Non-pigmented ciliary epithelial cell (primary cell): ENCODE data around the gene CLEC18B.

Experiments used
- DNase-seq: peaks from one replicate; pipeline ENCODE4 v3.0.0-alpha.2; 2010; ENCODE audit warnings: low read depth

The CLEC18B gene

DNA sequence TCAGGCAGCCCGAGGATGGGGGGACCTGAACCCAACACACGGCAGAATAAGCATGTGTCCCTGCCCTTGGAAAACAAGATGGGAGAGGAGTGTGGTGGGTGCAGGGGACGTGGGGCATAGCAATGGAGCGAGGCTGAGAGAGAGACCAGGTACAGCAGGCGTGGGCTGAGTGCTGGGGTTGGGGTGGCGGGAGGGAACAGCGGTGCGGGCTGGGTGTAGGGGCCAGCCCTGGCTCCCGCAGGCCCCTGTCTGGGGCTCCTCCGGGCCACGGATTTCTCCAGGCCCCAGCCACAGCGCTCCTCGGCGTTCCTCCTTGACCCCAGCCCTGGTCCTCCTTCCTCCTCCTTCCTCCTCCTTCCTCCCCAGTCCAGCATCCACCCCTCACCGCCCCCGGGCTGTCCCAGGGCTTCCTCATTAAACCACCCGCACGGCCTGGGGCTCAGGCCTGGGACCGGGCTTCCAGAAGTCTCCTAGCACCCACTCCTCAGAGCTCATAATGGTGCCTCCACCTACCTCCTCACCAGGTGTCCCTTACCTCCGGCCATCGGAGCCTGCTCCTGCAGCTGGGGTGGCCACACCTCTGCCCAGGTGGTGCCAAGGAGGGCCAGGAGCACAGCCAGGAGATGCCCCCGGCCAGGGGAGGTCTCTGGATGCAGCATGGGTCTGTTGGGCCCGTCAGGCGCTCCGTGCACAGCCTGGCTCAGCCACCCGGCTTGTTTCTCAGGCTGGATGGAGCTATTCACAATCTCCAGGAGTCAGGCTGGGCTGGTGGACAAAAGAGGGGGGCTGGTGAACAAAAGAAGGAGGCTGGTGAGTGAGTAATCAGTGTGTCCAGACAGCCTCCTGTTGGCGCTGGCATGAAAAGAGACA is at the start of gene CLEC18B:
Gene CLEC18B, minus strand, starts transcription at position 867 of the 870 bp plus-strand sequence. Its CDS starts 208 bp downstream, at position 659.
- DNase-seq = peak; percentile 17

- no peak for DNase-seq
Measured at GRCh38 chr16:74469946-74470478, 48.7 kb upstream of the CLEC18B start.

DNA sequence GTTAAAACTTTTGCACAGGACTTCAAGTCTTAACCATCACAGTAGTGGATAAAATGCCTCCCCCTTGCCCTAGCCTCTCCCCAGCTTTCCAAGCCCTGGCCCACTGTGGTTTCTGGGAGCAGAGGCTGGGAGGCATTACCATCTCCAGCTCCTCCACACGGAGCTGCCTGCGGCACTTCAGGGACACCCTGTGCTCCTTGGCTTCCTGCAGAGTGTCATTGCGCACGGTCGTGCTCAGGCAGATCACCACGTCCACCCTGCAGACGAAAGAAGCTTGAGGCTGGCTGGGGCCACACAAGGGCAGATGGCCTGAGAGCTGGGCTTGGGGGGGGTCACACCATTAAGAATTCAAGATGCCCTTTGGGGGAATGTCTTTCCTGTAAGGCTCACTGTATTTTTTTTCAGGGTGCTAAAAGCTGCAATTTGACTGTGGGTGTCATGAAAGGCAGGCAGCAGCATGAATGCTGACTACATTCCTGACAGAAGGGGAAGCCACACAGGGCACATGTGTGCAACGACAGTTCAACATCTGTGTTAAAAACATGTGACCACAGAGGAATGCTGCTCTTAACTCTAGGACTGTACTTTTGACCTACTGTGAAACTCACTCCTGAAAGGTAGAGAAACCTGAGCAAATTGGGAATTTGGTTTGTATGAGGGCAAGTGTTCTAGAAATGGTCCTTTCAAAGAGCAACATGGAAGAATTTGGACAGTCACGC is 47.7 kb upstream of the CLEC18B start:
- no peak for DNase-seq

DNA sequence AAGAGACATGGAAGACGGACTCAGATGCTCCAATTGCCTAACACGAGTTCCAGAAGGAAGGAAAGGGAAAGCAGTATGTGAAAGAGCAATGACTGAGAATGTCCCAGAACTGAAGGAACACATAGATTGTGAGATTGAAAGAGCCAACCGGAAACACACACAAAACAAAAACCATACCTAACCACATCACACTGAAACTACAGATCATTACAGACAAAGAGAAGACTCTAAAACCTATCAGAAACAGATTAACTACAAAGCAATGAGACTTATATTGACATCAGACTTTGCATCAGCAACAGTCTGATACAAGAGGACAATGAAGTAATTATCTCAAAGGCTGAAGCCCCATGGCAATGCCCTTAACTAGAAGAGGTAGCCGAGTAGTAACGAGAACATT is 45.6 kb upstream of the CLEC18B start:
- DNase-seq = no peak

GRCh38 chr16:74465851-74466685 is 44.8 kb upstream of the CLEC18B start:
- DNase-seq = no peak

- no peak for DNase-seq
Measured at GRCh38 chr16:74465281-74465680, 44.0 kb upstream of the CLEC18B start.

GRCh38 chr16:74463888-74464287 is 42.6 kb upstream of the CLEC18B start:
- DNase-seq = no peak

DNA sequence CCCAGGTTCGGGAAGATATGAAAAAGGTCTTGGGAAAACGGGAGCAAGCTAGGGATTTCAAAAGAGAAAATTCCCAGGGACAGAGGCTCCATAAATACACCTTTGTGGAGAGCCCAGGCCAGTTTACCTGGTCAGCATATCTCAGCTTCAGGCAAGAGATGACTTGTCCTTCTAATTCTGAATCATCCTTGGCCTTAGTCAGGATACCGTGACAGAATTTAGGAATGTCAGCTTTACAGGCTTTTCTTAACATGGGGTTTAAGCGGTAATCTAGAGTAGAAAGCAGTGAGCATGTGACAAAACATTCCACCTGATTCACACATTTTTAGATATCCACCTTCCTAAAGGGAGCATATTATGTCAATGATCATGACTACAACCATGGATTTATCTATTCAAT is 41.1 kb upstream of the CLEC18B start:
- no peak for DNase-seq

DNA sequence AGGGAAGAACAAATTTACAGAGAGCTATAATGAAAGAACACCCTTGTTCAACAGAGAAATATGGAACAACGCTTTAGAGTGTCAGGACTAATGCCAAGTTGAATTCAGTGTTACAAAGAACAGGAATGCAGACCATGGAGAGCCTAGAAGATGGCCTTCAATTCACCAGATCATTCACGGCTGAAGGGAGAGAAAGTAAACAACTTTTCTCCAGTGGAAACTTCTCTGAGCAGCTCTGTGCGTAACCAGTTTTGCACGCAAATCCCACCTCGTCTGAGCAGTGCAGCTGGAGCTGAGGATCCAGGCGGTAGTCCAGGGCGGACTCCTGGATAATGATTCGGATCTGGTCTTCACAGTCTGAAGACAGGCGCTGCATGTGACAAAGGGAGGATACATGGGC is 40.5 kb upstream of the CLEC18B start:
- no peak for DNase-seq

DNA sequence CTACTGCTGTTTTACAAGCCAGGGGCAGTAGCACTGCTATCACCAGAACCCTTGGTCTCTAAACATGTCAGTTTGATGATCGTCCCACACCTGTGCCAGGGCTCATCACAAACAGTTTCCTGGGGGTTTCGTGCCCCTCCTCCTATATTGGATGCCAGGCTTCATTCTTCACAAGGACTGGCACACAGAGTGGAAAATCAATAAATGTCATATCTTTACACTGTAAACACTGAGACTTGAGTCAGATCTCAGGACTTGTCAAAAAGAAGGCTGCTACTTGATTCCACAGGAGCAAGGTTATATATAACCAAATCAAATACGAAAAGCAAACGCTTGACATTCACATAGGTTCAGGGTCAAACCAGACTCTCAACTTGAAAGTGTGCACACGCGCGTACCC is 39.3 kb upstream of the CLEC18B start:
- DNase-seq = no peak

DNA sequence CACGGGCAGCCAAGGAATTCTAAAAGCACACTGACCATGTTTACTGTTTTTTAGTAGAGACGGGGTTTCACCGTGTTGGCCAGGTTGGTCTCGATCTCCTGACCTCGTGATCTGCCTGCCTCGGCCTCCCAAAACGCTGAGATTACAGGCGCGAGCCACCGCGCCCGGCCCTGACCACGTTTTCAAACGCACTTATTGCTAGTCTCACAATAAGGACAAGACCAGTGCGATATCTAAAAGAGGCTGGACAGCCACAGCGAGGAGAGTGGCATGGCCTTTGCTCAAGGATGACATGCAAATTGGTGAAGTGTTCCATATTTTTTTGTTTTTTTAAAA is 35.0 kb upstream of the CLEC18B start:
- DNase-seq = no peak

- peak; percentile 32 for DNase-seq
Measured at GRCh38 chr16:74455619-74456289, 34.5 kb upstream of the CLEC18B start.

DNA sequence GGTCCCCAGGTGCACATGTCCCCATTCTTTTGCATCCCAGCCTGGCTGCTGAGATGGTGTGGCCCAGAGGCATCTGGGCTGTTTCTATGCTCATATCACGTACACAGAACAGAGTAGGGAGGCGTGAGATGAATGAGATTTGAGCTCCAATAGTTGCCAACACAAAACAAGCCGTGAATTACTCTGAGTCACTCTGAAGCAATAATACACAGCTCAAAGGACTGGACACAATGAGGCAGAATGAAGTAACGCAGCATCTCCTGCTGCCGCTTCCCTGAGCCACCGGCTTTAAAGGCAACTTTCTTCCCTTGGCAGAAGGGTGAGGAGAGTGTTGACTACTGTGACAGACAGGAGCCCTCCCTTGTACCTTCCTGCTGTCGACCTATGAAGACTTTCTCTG is 33.9 kb upstream of the CLEC18B start:
- DNase-seq = peak; percentile 46

DNA sequence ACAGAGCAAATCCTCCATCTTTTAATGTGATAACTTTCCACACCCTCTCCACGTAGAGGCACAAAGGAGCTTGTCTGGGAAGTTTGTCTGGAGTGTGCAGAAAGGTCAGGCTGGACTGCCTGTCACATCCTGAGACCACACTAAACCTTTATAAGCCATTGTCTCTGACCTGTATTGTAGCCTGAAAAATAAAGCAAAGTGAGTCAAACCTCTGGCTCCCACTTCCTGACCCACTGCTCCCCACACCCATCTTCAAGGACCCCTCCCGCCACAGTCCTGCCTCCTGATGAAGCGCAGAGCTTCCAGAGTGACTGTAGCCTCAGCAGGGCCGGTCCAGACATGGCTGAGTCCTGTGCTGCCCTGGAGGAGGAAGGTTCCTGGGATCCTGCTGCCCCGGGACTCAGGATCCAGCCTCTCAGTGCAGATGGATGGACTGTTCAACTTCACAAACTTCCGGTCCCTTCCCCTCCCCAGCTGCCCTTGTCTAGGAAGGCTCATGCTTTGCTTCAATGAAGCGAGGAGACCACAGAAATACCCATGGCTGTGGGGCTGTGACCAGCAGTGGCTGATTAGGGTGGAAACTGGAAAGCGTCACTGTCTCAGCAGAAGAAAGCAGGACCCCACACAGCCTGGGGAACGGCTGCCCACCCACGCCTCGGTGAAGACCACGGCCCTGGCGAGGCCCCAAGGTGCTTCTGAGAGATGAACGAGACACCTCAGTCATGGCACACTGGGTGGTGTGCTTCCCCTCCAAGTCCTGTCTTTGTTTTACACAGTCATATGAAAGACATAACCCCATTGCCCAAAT is 30.9 kb upstream of the CLEC18B start:
- DNase-seq = no peak

DNA sequence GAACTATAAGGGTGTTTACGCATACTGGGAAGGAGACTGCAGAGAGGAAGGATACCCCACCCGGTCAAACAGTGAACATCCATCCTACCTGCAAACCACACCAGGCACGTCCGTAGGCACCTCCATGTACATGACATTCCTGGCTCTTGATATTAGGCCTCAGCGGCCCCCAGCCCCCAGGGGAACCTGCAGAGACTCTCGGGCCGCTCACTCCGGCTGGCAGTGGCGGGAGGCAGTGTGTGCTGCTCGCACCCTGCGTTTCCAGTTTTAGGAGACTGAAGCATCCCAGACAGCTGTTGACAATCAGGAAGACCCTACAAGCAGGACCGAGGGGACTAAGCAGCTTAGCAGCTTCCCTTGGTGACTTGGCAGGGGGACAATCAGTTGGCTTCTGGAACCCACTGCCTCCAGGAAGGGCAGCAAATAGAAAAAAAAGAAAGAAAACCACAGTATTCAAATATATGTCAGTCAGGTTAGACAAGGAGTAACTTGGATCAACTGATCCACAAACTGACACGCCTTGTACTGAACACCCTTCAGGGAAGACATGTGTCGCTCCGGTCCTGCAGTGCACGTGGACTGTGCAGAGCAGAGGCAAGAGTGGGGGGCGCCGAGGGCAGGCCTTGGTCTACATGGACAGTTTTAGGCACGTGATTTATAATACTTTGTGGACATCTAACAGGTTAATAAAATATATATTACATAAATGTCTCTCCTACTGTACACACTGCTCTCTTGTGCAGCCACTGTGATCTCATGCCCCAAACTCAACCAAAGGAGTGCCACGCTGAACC is 29.9 kb upstream of the CLEC18B start:
- DNase-seq = no peak

DNA sequence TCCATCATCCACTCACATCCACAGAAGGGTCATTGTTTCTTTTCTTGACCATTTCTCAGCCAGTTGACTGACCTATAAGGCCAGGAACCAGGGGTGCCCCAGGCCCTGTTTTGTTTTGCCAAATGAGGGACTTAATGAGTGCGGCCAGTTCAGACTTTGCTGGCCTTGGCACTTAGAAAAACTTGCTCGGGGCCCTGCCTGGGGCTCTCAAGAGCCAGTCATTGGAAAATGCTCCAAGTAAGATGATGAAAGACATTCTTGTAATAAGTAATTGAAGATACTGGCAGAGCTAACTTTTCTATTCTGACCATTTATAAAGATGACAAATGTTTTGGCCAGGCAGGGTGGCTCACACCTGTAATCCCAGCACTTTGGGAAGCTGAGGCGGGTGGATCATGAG is 29.0 kb upstream of the CLEC18B start:
- DNase-seq = no peak

- DNase-seq = no peak
Measured at GRCh38 chr16:74449470-74449869, 28.2 kb upstream of the CLEC18B start.

GRCh38 chr16:74448990-74449389 is 27.7 kb upstream of the CLEC18B start:
- DNase-seq = peak; percentile 60

- DNase-seq = no peak
Measured at GRCh38 chr16:74447578-74447977, 26.3 kb upstream of the CLEC18B start.

DNA sequence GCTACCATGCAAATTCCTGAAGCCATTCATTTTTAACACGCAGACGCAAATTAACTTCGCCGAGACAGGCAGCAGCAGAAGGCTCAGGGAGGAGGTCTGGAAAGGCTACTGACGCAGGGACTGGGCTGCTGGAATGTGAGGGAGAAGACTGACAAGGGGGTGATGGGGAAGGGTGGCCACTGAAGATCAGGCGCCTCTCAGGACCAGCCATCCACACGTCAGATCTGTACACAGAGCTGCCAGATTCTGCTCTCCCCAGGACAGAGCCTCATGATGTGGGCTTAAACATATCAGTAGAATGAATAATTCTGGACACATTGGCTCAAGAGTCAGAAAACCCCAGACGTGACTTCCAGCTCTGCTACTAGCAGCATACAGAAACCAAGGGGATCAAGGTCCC is 25.6 kb upstream of the CLEC18B start:
- no peak for DNase-seq
